Memory B cell (primary cell): ENCODE measurements around the gene GLTPD2.

Experiments
- ATAC-seq: fragments of 150-1000 bp; cut with Tn5 transposase; 2 replicates; pipeline ENCODE4 v1.10.0; 2021; ENCODE audit warnings: low read depth, mild to moderate bottlenecking, moderate library complexity
- DNase-seq, 2 donors: peaks; one replicate each; pipeline ENCODE4 v3.0.0; 2022; ENCODE audit warnings: low spot score in 2 of 2
- H3K27ac Mint-ChIP-seq: one replicate; pipeline ENCODE4 v1.8.0; 2022; ENCODE audit warnings: mild to moderate bottlenecking, moderate library complexity, mixed read lengths
- H3K27me3 Mint-ChIP-seq: one replicate; pipeline ENCODE4 v1.8.0; 2022; ENCODE audit warnings: mixed read lengths
- H3K36me3 Mint-ChIP-seq: one replicate; pipeline ENCODE4 v1.8.0; 2022; ENCODE audit warnings: mild to moderate bottlenecking, mixed read lengths
- H3K4me1 Mint-ChIP-seq: one replicate; pipeline ENCODE4 v1.8.0; 2022; ENCODE audit warnings: mixed read lengths
- H3K4me3 Mint-ChIP-seq: one replicate; pipeline ENCODE4 v1.8.0; 2022; ENCODE audit warnings: mild to moderate bottlenecking, moderate library complexity, mixed read lengths
- H3K9me3 Mint-ChIP-seq: one replicate; pipeline ENCODE4 v1.8.0; 2022; ENCODE audit warnings: mixed read lengths

Gene GLTPD2

DNA sequence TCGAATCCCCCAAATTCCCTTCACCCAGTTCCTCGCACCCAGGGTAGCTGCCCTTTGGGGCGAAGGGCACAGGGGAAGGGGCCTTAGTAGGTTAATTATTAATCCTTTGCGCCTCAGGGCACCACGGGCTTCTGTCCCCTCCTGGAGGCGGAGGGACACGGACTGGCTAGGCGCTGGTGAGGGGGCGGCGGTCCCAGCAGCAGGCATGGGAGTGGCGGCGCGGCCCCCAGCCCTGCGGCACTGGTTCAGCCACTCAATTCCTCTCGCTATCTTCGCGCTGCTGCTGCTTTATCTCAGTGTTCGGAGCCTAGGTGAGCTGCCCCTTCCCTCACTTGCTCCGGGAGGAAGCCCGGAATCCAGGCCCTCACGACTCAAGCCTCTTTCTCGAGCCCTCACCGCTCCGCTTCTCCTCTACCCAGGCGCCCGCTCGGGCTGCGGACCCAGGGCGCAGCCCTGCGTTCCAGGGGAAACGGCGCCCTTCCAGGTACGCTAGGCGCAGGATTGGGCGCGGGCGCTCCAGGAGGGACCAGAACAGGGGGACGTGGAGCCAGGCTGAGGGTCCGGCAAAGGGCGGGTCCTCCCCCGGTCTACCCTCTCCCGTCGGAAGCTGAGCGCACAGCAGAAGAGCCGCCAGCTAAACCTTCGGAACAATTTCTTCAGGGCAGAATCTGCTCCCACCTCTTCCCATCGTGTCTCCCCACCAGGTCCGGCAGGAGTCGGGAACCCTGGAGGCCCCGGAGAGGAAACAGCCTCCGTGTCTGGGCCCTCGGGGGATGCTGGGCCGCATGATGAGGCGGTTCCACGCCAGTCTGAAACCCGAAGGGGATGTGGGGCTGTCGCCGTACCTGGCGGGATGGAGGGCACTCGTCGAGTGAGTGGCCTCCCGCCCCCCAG, at the start of gene GLTPD2:
GLTPD2 (plus strand) TSS at position 158 of the 894 bp plus-strand sequence; CDS start at position 206, 48 bp downstream.
- no peaks in the 10 kb centered on the region for H3K36me3 Mint-ChIP-seq
- peaks cover 9% of the 10 kb centered on the region for H3K27me3 Mint-ChIP-seq
- DNase-seq (no peak), ATAC-seq (no peak)
- H3K27ac Mint-ChIP-seq: no peak within 1 kb of the TSS
- peaks cover 16% of the 10 kb centered on the region for H3K4me1 Mint-ChIP-seq
- H3K4me3 Mint-ChIP-seq: peak within 1 kb of the TSS; percentile 89
- no peaks in the 10 kb centered on the region for H3K9me3 Mint-ChIP-seq

DNA sequence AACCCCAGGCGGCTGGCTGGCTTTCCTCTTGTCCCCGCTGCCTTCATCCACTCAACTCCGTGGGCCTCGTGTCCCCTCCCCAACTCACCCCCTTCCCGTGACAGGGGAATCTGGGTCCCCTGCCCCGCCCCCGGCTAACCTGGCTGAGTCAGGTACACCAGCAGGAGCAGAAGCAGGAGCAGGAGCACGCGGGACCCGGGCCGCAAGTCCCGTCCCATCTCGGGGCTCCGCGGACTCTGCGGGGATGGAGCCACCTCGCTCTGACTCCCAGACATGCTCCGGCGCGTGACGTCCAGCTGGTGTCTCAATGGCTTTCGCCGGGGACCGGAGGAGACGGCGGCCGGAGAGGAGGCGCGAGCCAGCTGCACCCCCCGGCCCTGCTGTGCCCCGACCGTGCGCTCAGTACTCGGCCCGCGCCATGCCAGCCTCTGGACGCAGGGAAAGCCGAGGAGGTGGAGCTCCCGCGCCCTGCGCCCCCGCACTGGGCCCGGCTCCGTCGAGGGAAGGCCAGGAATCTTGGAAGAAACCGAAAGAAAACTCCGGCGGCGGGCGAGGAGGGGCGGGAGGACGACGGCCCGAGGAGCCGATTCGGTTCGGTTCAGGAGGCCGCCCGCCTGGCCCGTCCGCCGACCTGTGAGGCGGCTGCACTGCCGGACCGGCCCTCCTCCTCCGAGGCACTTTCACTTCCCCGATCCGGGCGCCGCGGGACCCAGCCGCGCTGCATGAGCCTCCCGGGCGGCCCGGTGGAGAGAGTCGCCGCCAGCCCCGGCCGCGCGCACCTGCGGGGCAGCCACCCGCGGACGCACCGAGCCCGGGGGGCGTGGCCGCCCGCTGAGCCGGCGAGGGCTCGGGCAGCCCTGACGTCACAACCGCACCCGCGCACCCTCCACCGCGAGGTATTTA, 49.4 kb upstream of the GLTPD2 start, which contains the start of the genes CXCL16 and ZMYND15:
CXCL16 (minus strand) TSS at position 807 of the 903 bp plus-strand sequence; CDS start at position 218, 589 bp downstream.
ZMYND15 (plus strand) TSS at position 712 of the 903 bp plus-strand sequence. CDS start 716 bp downstream, outside the sequence.
- ATAC-seq: peak; percentile 79
- H3K4me1 Mint-ChIP-seq: peaks cover 22% of the 10 kb centered on the region
- peaks cover 7% of the 10 kb centered on the region for H3K27me3 Mint-ChIP-seq
- peak within 1 kb of the TSS; percentile 82 for H3K27ac Mint-ChIP-seq
- peak within 1 kb of the TSS; percentile 86 for H3K4me3 Mint-ChIP-seq
- no peaks in the 10 kb centered on the region for H3K9me3 Mint-ChIP-seq
- no peaks in the 10 kb centered on the region for H3K36me3 Mint-ChIP-seq
- DNase-seq: peak; percentile 66 to 76

DNA sequence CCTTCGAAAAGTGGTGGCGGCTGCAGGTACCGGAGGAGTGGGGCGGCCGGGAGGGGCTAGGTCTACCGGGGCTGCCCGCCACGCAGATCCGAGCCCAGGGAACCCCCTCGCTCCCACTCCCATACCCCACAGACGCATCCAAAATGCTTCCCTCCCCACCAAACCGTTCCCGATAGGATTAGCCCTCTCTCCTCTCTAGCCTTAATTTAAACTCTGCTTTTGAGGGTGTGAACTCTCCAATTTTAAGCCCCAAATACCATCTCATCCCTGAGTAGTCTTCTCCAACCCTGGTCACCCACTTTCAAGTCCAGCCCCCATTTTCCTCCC, 48.8 kb upstream of the GLTPD2 start:
- H3K27ac Mint-ChIP-seq: peak overlapping the region; percentile 63
- DNase-seq: no peak
- no peak for ATAC-seq
- no peaks in the 10 kb centered on the region for H3K36me3 Mint-ChIP-seq
- peaks cover 10% of the 10 kb centered on the region for H3K27me3 Mint-ChIP-seq
- H3K4me1 Mint-ChIP-seq: peaks cover 20% of the 10 kb centered on the region
- no peaks in the 10 kb centered on the region for H3K9me3 Mint-ChIP-seq
- H3K4me3 Mint-ChIP-seq: peak overlapping the region; percentile 81

DNA sequence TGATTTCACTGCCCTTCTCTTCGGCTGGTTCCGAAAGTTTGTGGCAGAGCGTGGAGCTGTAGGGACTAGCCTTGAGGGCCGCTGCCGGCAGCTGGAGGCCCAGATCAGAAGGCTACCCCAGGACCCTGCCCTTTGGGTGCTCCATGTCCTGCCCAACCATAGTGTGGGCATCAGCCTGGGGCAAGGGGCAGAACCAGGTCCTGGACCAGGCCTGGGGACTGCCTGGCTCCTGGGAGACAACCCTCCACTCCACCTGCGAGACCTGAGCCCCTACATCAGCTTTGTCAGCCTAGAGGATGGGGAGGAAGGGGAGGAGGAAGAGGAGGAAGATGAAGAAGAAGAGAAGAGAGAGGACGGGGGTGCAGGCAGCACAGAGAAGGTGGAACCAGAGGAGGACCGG, 48.2 kb upstream of the GLTPD2 start:
- H3K4me3 Mint-ChIP-seq: peak overlapping the region; percentile 81
- ATAC-seq: no peak
- H3K9me3 Mint-ChIP-seq: no peaks in the 10 kb centered on the region
- H3K4me1 Mint-ChIP-seq: peaks cover 24% of the 10 kb centered on the region
- H3K36me3 Mint-ChIP-seq: no peaks in the 10 kb centered on the region
- peak overlapping the region; percentile 63 for H3K27ac Mint-ChIP-seq
- peaks cover 15% of the 10 kb centered on the region for H3K27me3 Mint-ChIP-seq
- DNase-seq: no peak

DNA sequence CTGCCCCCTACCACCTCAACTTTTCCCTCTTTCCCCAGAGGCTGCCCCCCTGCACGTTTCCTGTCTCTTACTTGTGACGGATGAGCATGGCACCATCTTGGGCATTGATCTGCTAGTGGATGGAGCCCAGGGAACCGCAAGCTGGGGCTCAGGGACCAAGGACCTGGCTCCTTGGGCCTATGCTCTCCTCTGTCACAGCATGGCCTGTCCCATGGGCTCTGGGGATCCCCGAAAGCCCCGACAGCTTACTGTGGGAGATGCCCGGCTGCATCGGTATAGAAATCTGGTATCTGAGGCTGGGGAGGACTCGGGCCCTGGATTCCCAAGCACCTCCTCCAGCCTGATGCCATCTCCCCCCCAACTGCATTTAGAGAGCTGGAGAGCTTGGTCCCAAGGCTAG, 47.2 kb upstream of the GLTPD2 start:
- Mint-ChIP-seq H3K27me3 (peaks cover 15% of the 10 kb centered on the region), H3K4me3 (peak overlapping the region; percentile 35), H3K27ac (no peak overlapping the region), H3K9me3 (no peaks in the 10 kb centered on the region), H3K4me1 (peaks cover 24% of the 10 kb centered on the region), H3K36me3 (no peaks in the 10 kb centered on the region)
- DNase-seq (no peak), ATAC-seq (no peak)

DNA sequence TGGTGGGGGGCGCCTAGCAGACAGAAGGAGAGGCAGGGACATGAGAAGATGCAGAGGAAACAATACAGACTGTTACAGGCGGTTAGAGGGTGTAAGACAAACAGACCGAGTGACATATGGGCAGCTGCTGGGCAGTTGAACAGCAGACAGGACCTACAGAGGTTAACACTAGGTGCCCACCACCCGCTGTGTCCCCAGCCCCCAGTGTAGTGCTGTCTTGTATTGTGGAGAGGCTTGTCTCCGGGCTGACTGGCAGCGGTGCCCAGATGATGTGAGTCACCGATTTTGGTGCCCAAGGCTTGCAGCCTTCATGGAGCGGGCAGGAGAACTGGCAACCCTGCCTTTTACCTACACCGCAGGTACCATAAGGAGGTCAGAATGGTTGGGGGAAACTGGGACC, 46.6 kb upstream of the GLTPD2 start:
- Mint-ChIP-seq H3K4me3 (no peak overlapping the region), H3K27me3 (peaks cover 15% of the 10 kb centered on the region), H3K9me3 (no peaks in the 10 kb centered on the region), H3K27ac (no peak overlapping the region), H3K36me3 (no peaks in the 10 kb centered on the region), H3K4me1 (peaks cover 24% of the 10 kb centered on the region)
- no peak for DNase-seq
- ATAC-seq: no peak

DNA sequence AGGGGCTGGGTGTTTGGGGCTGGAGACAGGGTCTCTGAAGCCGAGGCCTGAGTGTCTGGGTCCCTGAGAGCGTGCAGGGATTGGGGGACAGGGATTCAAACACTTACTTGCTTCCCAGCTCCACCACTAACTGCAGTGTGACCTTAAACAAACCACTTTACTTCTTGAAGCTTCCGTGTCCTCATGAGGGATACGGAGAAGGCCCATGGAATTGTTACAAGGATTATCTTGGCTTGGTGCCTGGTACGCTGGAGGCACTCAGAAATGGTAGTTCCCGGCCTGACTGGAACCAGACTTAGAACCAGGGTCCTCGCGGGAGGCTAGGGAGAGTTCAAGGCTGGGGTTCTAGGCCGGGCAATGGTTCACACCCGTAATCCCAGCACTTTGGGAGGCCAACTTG, 46.1 kb upstream of the GLTPD2 start:
- no peak overlapping the region for H3K27ac Mint-ChIP-seq
- no peak for ATAC-seq
- H3K36me3 Mint-ChIP-seq: no peaks in the 10 kb centered on the region
- H3K4me1 Mint-ChIP-seq: peaks cover 24% of the 10 kb centered on the region
- DNase-seq: no peak
- no peaks in the 10 kb centered on the region for H3K9me3 Mint-ChIP-seq
- no peak overlapping the region for H3K4me3 Mint-ChIP-seq
- H3K27me3 Mint-ChIP-seq: peaks cover 15% of the 10 kb centered on the region

DNA sequence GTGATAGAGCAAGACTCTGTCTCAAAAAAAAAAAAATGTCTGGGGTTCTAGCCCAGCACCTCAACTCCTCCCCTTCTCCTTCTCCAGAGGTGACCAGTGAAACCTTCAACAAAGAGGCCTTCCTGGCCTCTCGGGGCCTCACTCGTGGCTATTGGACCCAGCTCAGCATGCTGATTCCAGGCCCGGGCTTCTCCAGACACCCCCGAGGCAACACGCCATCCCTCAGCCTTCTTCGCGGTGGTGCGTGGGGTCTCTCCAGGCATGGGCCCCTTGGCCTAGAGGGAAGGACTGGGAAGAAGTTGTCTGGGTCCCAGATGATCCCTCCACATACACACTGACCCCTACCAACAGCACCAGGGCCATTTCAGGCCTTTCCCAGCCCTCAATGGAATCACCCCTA, 45.5 kb upstream of the GLTPD2 start:
- Mint-ChIP-seq H3K4me1 (peaks cover 27% of the 10 kb centered on the region), H3K27ac (no peak overlapping the region), H3K27me3 (peaks cover 15% of the 10 kb centered on the region), H3K9me3 (no peaks in the 10 kb centered on the region), H3K36me3 (no peaks in the 10 kb centered on the region), H3K4me3 (no peak overlapping the region)
- ATAC-seq: no peak
- no peak for DNase-seq

DNA sequence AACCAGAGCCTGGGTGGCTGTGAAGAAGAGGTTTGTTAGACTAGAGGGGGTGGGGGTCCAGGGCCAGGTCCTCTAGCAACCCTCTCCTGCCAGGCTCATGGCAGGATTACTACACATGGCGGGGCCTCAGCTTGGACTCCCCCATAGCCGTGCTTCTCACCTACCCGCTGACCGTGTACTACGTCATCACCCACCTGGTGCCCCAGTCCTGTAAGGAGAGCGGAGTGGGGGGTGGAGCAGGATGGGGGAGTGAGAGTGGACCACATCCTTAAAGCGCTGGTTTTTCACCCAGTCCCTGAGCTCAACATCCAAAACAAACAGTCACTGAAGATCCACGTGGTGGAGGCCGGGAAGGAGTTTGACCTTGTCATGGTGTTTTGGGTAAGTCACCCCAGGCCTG, 44.9 kb upstream of the GLTPD2 start:
- ATAC-seq (no peak), DNase-seq (no peak)
- Mint-ChIP-seq H3K4me3 (no peak overlapping the region), H3K27ac (no peak overlapping the region), H3K27me3 (peaks cover 15% of the 10 kb centered on the region), H3K9me3 (no peaks in the 10 kb centered on the region), H3K4me1 (peaks cover 25% of the 10 kb centered on the region), H3K36me3 (no peaks in the 10 kb centered on the region)

DNA sequence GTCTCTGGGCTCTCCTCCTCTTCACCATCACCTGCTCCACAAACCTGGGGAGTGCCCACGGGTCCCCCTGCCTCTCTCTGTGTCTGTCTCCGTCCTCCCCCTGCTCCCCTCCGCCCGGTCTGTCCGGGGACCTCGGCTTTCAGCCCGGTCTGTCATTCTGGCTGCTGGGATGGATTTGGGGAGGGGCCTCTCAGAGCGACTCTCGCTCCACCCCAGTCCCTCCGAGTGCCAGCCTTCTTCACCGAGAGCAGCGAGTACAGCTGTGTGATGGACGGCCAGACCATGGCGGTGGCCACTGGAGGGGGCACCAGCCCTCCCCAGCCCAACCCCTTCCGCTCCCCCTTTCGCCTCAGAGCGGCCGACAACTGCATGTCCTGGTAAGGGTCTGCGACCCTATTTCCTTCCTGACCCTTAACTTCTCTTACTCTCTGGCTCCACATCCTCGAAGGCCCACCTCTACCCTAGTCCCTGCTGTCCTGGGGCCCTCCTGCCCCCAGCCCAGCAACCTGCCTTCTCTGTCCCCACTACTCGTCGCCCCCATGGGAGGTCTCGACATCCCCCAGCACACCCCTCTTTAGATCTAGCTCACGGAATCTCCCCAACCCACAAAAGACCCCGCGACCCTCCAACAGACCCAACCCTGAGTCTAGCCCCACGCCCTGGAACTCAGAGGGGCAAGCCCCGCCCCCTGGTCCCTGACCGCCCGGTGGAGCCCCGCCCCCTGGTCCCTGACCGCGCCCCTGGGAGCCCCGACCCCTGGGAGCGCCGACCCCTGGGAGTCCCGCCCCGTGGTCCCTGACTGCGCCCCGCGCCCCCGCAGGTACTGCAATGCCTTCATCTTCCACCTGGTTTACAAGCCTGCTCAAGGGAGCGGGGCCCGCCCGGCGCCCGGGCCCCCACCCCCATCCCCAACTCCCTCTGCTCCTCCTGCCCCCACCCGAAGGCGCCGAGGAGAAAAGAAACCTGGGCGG, 43.5 kb upstream of the GLTPD2 start:
- Mint-ChIP-seq H3K27me3 (peaks cover 17% of the 10 kb centered on the region), H3K27ac (peak overlapping the region; percentile 70), H3K4me1 (peaks cover 20% of the 10 kb centered on the region), H3K9me3 (no peaks in the 10 kb centered on the region), H3K36me3 (no peaks in the 10 kb centered on the region), H3K4me3 (no peak overlapping the region)
- no peak for ATAC-seq
- no peak for DNase-seq

DNA sequence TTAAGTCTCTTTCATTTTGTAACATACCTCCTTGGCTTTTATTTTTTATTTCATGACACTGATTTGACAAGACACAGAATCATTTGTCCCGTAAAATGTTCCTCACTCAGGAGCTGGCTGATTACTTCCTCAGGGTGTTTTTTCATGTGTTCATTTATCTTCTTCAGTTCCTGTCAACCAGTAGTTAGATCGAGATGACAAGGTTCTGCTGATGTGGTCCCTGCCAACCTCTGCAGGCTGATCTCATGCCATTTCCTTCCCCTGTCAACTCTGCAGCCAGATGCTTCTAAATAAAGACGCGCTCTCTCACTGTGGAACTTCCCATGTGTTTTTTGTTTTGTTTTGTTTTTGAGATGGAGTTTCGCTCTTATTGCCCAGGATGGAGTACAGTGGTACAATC, 40.9 kb upstream of the GLTPD2 start:
- Mint-ChIP-seq H3K36me3 (no peaks in the 10 kb centered on the region), H3K4me1 (peaks cover 16% of the 10 kb centered on the region), H3K9me3 (no peaks in the 10 kb centered on the region), H3K27ac (no peak overlapping the region), H3K4me3 (peak overlapping the region; percentile 51), H3K27me3 (peaks cover 16% of the 10 kb centered on the region)
- peak in 1 of 2 donors; percentile 16 for DNase-seq
- peak; percentile 97 for ATAC-seq

DNA sequence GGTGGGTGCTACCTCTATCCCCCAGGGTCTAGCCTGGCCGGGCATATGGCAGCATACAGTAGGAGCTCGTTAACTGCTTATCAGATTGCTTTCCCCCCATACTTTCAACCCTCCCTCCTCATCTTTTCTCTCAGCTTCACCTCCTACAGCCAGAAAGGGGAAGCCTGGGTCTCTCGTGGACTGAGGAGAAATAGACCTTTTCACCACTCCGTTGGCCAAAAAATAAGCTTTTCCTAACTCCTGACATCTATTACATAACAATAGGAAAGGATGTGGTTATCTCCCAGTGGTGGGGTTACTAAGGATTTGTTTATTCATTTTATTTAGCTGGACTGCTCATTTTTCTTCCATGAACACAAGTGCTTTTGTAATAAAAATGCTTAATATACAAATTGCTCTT, 40.1 kb upstream of the GLTPD2 start:
- H3K4me3 Mint-ChIP-seq: peak overlapping the region; percentile 15

DNA sequence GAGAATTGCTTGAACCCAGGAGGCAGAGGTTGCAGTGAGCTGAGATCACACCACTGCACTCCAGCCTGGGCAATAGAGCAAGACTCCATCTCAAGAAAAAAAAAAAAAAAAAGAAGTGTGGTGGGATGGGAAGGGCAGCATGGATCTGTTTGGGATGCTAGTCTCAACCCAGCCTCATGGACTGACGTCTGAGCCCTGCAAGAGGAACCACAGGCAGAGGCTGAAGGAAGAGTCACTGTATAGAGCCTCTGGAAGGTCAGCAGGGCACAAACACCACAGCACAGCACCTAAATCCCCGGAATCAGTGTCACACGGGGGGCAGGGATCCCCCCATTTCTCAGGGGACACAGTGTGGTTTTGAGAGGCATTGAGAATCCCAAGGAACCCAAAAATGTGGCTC, 38.2 kb upstream of the GLTPD2 start:
- no peak overlapping the region for H3K4me3 Mint-ChIP-seq
- H3K4me1 Mint-ChIP-seq: peaks cover 10% of the 10 kb centered on the region
- H3K36me3 Mint-ChIP-seq: no peaks in the 10 kb centered on the region
- no peak for DNase-seq
- no peak overlapping the region for H3K27ac Mint-ChIP-seq
- no peaks in the 10 kb centered on the region for H3K9me3 Mint-ChIP-seq
- peaks cover 13% of the 10 kb centered on the region for H3K27me3 Mint-ChIP-seq
- ATAC-seq: no peak

More for the DNA sequence above, 40.1 kb upstream of the GLTPD2 start:
- no peaks in the 10 kb centered on the region for H3K36me3 Mint-ChIP-seq
- H3K27me3 Mint-ChIP-seq: peaks cover 12% of the 10 kb centered on the region
- ATAC-seq: no peak
- peaks cover 16% of the 10 kb centered on the region for H3K4me1 Mint-ChIP-seq
- H3K27ac Mint-ChIP-seq: no peak overlapping the region
- no peaks in the 10 kb centered on the region for H3K9me3 Mint-ChIP-seq
- no peak for DNase-seq
